GM21786 (cell line): Measurements from ENCODE around the gene RBM48.
"Not testable (repeated sequence)": the region's sequence is repeated elsewhere in the genome, so short reads cannot be mapped to it uniquely, and the experiment has no call there.

ENCODE experiments used
- ATAC-seq: cut with Tn5 transposase; IDR thresholded peaks from one replicate; pipeline ENCODE4 v1.9.1; 2021; ENCODE audit not compliant: unreplicated experiment

RBM48 gene

DNA sequence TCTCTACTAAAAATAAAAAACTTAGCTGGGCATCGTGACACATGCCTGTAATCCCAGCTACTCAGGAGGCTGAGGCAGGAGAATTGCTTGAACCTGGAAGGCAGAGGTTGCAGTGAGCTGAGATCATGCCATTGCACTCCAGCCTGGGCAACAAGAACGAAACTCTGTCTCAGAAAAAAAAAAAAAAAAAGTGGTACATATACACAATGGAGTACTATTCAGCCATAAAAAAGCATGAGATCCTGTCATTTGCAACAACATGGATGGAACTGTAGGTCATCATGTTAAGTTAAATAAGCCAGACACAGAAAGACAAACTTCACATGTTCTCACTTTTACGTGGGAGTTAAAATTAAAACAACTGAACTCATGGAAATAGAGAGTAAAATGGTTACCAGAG lies 14.9 kb downstream of the RBM48 start:
- ATAC-seq = not testable (repeated sequence)

DNA sequence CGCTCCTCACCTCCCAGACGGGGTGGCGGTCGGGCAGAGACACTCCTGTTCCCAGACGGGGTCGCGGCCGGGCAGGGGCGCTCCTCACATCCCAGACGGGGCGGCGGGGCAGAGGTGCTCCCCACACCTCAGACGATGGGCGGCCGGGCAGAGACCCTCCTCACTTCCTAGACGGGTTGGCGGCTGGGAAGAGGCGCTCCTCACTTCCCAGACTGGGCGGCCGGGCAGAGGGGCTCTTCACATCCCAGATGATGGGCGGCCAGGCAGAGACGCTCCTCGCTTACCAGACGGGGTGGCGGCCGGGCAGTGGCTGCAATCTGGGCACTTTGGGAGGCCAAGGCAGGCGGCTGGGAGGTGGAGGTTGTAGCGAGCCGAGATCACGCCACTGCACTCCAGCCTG lies 16.5 kb downstream of the RBM48 start:
- not testable (repeated sequence) for ATAC-seq

DNA sequence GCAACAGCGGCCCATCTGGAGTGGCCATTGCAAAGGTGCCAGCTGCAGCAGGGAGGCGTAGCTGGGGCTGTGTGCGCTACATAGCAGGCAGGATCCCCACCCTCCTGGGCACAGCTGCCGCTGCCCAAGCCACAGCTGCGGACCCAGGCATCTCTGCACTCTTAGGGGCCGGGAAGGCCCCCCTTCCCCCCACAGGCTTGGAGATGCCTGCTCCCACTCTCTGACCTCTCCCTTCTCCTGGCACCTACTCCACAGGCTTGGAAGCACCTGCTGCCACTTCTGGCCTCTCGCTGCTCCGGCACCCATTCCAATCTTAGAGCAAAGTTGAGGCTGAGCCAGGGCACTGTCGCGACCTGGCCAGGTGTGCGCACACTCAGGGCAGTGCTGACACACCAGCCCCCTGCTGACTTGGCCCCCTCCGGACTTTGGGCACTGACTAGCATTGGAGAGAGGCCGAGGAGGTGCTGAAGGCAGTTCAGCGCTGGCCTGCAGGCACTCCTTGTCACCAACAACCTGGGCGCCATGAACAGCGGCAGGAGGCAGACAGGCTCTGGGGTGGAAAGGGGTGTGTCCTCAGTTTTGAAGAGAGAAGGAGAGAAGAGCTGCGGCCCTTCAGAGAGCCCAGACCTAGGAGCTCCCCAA lies 18.4 kb downstream of the RBM48 start:
- ATAC-seq = no peak

DNA sequence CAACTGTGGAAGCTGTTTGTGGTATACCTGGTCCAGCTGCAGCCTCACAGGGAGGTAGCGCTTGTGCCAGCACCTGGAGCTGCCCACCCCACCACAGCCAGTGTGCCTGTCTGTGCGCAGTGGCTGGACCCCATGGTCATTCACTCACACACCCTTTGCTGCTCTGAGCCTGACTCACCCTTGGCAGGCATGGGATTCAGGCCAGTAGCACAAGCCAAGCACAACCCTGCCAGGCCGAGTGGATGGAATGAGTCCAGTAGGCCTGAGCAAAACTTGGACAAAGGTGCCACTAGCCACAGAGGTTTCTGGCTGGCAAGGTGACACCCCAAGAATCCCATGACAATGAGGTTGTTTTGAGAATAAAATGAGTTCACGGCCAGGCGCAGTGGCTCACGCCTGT lies 19.0 kb downstream of the RBM48 start:
- no peak for ATAC-seq

DNA sequence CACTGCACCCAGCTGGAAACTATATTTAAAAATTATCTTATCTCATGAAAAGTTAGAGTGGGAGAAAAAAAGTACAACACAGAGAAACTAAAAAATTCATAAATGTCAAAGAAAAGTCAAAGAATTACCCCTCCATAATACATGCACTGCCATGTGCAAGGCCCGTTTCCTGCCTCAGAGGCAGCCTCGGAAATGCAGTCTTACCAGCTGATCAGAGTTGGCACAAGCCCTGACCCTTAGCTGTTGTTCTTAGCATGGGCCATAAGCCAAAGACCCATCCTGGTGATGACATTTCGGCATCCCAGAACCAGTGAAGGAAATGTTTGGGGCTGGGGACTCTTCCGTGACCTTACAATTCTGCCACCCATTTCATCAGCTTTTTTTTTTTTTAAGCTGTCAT lies 21.6 kb downstream of the RBM48 start:
- no peak for ATAC-seq

DNA sequence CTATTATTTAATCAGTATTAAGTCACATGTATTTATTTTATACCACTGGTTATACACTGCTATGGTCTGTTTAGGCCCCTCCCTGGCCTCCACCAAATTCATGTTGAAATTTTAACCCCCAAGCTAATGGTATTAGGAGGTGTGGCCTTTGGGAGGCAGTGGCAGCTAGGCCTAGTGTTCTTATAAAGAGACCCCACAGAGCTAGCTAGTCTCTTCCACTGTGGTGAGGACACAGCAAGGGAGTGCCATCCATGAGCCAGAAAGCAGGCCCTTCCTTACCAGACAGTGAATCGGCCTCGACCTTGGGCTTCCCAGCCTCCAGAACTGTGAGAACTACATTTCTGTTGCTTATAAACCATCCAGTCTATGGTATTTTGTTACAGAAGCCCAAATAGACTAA lies 28.7 kb downstream of the RBM48 start:
- no peak for ATAC-seq

DNA sequence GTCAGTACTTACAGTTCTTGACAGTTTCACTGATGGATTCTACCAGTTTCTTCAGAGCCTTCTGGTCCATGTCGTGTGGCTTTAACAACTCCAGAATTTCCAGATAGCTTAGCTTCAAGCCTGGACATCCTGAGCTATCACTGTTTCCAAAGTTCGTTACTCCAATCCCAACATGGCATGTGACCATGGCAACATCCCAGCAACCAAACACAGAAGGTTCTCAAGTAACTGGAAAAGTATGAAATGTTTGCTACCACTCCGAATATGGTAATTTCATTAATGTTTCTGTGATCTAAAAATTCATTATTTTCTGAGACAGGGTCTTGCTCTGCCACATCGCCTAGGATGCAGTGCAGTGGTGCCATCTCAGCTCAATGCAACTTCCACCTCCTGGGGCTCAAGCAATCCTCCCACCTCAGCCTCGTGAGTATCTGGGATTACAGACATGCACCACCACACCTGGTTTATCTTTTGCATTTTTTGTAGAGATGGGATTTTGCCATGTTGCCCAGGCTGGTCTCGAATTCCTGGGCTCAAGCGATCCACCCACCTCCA lies 29.3 kb downstream of the RBM48 start:
- no peak for ATAC-seq

DNA sequence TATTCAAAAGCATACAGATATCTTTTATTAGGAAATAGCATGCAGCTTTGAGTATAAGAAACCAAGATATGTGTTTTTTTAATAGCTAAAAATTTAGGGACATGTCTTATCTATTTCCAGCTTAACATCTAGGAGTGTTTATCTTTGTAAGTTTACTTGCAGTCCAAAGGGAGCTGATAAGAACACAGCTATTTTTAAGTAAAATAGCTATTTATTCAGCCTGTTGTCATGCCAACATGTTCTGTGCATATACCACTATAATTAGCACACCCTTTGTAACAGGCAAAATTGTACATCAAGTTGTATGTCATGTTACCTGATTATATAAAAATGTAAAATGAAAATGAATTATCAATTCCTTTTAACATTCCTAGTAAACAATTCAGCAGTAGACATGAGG lies 32.0 kb downstream of the RBM48 start:
- no peak for ATAC-seq

DNA sequence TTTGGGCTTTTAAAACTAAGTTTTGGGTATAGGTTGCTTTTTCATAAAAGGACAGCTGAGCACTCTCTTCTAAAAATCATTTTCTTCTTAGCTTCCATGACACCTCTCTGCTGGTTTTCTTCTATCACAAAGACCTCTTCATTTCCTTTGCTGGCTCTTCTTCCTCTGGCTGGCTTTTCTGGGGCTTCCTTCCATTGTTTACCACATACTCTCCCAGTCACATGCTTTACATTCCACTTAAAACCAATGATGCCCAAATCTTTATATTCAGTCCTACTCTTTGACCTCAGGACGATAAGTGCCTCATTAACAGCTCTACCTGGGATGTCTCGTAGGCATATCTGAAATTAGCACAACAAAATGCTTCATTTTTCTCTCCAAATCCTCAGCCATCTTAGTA lies 34.8 kb downstream of the RBM48 start:
- no peak for ATAC-seq

DNA sequence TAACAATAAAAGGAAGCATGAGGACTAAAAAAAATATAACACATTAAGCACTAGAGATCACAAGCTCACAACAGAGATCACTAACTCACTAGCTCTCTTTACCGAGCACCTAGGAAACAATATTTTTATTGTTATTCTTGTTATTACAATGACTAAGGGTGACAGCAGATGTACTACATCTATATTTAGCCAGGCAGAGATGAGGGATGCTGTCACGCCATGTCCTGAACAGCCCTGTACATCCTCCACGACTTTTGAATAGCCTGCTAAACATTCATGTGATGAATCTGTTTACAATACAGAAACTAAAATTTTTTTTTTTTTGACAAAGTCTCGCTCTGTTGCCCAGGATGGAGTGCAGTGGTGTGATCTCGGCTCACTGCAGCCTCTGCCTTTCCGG lies 38.9 kb downstream of the RBM48 start:
- ATAC-seq = no peak

DNA sequence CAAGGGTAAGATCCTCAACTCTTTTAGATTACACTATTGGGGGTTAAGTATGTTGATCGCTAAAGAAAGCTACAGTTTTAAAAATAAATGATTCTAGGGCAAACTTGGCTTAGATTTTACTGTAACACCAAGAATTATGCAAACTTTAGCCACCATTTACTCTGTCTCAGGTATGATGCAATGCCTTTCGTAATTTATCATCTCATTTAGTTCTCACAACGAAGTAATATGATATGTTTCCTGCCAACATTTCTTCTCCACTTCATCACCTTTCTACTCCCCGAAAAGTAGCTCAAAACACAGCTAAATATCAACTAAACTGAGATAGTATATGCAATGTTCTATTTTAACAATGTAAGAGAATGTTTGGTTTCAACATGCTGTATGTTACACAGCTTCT lies 40.5 kb downstream of the RBM48 start:
- ATAC-seq = no peak

DNA sequence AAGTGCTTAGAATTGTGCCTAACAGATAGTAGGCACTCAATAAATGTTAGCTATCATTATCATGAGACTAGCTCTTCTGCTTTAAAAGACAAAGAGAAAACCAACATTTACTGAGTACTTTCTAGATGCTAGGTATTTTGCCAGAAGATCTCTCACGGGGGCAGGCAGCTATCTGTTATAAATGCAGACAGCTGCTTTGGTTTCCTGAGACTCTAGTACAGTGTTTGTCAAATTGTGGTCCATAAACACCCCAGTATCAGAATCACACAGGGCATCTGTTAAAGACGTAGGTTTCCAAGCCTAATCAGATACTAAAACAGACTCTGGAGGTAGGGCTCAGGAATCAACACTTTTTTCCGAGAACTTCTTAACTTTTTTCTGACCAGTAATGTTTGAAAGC lies 47.7 kb downstream of the RBM48 start:
- no peak for ATAC-seq

DNA sequence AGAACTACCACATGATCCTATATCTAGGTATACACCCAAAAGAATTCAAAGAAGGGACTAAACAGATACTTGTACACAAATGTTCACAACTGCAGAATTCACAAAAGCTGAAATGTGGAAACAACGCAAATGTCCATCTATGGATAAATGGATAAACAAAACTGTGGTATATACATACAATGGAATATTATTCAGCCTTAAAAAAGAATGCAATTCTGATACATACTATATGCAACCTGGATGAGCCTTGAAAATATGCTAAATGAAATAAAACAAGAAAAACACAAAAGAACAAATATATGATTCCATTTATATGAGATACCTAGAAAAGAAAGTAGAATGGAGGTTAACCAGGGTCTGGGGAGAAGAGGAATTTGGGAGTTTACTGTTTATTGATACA lies 54.4 kb downstream of the RBM48 start:
- ATAC-seq = no peak

DNA sequence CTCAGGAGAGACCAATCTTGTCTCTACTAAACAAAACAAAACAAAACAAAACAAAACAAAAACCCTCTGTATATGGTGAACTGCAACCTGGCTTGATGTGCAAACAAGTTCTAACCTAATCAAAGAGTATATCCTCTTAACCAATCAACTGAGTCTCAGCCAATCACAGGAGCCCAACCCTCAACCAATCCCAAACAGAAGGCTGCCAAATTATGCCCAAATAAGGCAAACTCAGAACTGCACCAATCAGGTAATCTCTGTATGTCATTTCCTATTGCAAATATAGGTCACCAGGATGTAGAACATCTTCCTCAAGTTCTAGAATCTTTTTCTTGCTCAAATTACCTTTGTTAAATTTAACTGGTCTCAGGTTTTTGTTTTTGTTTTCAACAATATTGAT lies 56.4 kb downstream of the RBM48 start:
- ATAC-seq = no peak

DNA sequence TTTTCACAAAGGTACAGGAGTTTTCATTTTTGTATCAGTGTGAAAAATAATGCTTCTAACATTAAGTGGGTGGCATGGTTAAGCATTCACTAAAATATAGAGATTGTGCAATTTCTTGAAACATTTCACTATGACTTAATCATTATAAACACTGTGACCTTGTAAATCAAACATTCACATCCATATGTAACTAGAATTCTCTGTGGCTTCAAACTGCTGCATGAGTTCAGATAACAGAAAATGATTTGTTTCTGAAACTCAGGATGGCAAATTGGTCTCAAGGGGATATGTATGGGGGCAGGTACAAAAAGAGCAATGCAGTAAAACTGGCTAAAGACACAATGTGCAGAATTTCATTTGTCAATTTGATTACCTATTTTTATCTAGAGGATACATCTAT lies 57.8 kb downstream of the RBM48 start:
- ATAC-seq = no peak

DNA sequence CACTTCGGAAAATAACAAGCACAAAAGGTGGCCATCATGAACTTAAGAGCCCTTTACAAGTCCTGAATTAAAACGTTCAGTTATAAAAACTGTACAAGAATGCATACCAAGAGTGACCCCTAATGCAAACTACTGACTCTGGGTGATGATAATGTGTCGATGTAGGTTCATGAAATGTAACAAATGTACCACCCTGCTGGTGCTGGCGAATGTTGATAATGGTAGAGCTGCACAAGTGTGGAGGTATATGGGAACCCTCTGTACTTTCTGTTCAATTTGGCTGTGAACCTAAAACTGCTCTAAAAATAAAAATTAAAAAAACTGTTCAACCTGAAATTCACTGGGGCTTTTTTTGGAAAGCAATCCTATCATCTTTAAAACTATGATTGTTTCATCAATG lies 58.2 kb downstream of the RBM48 start:
- ATAC-seq = no peak
